A673 (cell line): ENCODE measurements around the gene GPHN. TPM values are rescaled to one million over a fixed set of nuclear protein-coding genes. Genes with fewer than 3 reads are reported as not detected.
"Not testable (repeated sequence)": the region's sequence is repeated elsewhere in the genome, so short reads cannot be mapped to it uniquely, and the experiment has no call there.

Experiments used
- BruUV-seq: library from RNA; stranded (reverse); fragments of 400-500 nt; replicated peaks from 2 replicates; lab custom pipeline; 2021; lab: Mats Ljungman, UMichigan
- CTCF ChIA-PET: fragments of 300-600 bp; sonication (Branson Sonifier 250); formaldehyde crosslinking; loops from one replicate; lab custom pipeline; 2022; ENCODE audit warnings: antibody characterized with exemption; lab: Charles Lee
- POLR2A ChIA-PET: fragments of 300-600 bp; sonication (Branson Sonifier 250); formaldehyde crosslinking; loops from one replicate; lab custom pipeline; 2022; ENCODE audit warnings: antibody characterized with exemption; ENCODE audit not compliant: low non-redundant PET; lab: Charles Lee
- DNase-seq: peaks from one replicate; pipeline ENCODE4 v3.0.0-alpha.2; 2015; ENCODE audit warnings: low spot score
- H3K27ac ChIP-seq: fragments of 200-600 bp; sonication (generic); 2 replicates; pipeline ENCODE4 v1.5.1; 2016; ENCODE audit warnings: mixed run types, low read depth, mild to moderate bottlenecking, mixed read lengths, antibody characterized with exemption, low read length; ENCODE audit not compliant: poor library complexity, severe bottlenecking
- H3K27me3 ChIP-seq: fragments of 200-600 bp; sonication (generic); replicated peaks from 2 replicates; pipeline ENCODE4 v1.6.1; 2017; ENCODE audit warnings: mixed run types, low read depth, mild to moderate bottlenecking, mixed read lengths, antibody characterized with exemption, low read length; ENCODE audit not compliant: insufficient read depth, poor library complexity
- H3K36me3 ChIP-seq: fragments of 200-600 bp; sonication (generic); 2 replicates; pipeline ENCODE4 v1.6.1; 2016; ENCODE audit warnings: mixed run types, mild to moderate bottlenecking, mixed read lengths, antibody characterized with exemption, low read length; ENCODE audit not compliant: insufficient read depth, poor library complexity, severe bottlenecking
- H3K4me1 ChIP-seq: fragments of 200-600 bp; sonication (generic); 2 replicates; pipeline ENCODE4 v1.6.1; 2017; ENCODE audit warnings: mixed run types, mild to moderate bottlenecking, mixed read lengths, antibody characterized with exemption, low read length; ENCODE audit not compliant: insufficient read depth, poor library complexity, severe bottlenecking
- H3K4me3 ChIP-seq: fragments of 200-600 bp; sonication (generic); 2 replicates; pipeline ENCODE4 v1.5.1; 2016; ENCODE audit warnings: low read depth, mixed run types, mild to moderate bottlenecking, mixed read lengths, low read length; ENCODE audit not compliant: poor library complexity, severe bottlenecking
- H3K9me3 ChIP-seq: fragments of 200-600 bp; sonication (generic); 2 replicates; pipeline ENCODE4 v1.6.1; 2016; ENCODE audit warnings: mixed run types, low read depth, mild to moderate bottlenecking, mixed read lengths, antibody characterized with exemption, low read length; ENCODE audit not compliant: poor library complexity, severe bottlenecking
- EZH2 ChIP-seq: fragments of 200-600 bp; sonication (generic); IDR thresholded peaks from 2 replicates; pipeline ENCODE4 v1.6.1; 2017; ENCODE audit warnings: borderline replicate concordance, low read depth, mild to moderate bottlenecking, mixed read lengths, antibody characterized with exemption, low read length; ENCODE audit not compliant: poor library complexity, severe bottlenecking
- intact Hi-C: fragments of 100-400 bp; cut with micrococcal nuclease; formaldehyde crosslinking; loops from one replicate; pipeline ENCODE4 v1.10.0; 2022; ENCODE audit not compliant: unreplicated experiment
- total RNA-seq: library from RNA; stranded (reverse); gene quantifications from 2 replicates; pipeline ENCODE4 v1.2.3, GENCODE V29; 2021
- TF ChIP-seq, protein P1 (sequence below): fragments of 300-800, 200-600 bp; sonication (generic); conservative IDR thresholded peaks from 2 replicates; pipeline ENCODE4 v1.5.1; 2017; ENCODE audit warnings: low read depth, mild to moderate bottlenecking, antibody characterized with exemption, low read length, moderate library complexity, mixed read lengths

Gene GPHN
- total RNA-seq, 1 experiment from 2014 or later, result 30.3 TPM

DNA sequence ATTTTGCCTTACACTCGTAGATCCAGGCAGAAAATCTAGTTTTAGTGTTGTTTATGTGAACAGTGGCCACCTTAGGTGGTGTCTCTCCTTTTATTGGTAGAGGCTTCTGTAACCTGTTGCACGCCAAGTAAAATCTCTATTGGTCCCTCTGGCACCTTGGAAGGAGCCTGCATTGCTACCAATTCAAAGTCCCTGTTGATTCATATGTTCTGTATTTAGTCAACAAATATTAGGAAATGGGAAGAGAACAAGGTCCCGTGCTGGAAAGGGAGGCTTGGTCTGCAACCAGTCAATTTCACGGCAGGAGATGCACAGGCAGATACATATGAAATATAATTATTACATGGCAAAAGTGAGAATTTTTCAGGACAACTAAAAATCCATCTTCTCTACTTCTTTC lies 6.4 kb upstream of the GPHN start:
- H3K27ac ChIP-seq, result no peak overlapping the region
- intact Hi-C loops, result no loop called here
- H3K9me3 ChIP-seq, result no peaks in the 10 kb centered on the region
- H3K27me3 ChIP-seq, result no peaks in the 10 kb centered on the region
- no peaks in the 10 kb centered on the region for H3K36me3 ChIP-seq
- no peak for DNase-seq
- ChIA-PET POLR2A (no interaction called here), CTCF (no interaction called here)
- H3K4me3 ChIP-seq, result no peak overlapping the region
- no peaks in the 10 kb centered on the region for H3K4me1 ChIP-seq
- BruUV-seq, result no TSS peak
- no peak for TF ChIP-seq EZH2
- TF ChIP-seq, protein P1, sequence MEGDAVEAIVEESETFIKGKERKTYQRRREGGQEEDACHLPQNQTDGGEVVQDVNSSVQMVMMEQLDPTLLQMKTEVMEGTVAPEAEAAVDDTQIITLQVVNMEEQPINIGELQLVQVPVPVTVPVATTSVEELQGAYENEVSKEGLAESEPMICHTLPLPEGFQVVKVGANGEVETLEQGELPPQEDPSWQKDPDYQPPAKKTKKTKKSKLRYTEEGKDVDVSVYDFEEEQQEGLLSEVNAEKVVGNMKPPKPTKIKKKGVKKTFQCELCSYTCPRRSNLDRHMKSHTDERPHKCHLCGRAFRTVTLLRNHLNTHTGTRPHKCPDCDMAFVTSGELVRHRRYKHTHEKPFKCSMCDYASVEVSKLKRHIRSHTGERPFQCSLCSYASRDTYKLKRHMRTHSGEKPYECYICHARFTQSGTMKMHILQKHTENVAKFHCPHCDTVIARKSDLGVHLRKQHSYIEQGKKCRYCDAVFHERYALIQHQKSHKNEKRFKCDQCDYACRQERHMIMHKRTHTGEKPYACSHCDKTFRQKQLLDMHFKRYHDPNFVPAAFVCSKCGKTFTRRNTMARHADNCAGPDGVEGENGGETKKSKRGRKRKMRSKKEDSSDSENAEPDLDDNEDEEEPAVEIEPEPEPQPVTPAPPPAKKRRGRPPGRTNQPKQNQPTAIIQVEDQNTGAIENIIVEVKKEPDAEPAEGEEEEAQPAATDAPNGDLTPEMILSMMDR, result no peak

DNA sequence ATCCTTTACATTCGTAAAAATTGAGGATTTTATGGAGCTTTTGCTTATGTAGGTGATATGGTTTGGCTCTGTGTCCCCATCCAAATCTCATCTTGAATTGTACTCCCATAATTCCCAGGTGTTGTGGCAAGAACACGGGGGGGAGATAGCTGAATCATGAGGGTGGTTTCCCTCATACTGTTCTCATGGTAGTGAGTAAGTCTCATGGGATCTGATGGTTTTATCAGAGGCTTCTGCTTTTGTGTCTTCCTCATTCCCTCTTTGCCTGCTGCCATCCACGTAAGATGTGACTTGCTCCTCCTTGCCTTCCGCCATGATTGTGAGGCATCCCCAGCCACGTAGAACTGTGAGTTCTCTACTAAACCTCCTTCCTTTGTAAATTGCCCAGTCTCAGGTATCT lies 5.1 kb upstream of the GPHN start:
- H3K4me3 ChIP-seq, H3K36me3 ChIP-seq, intact Hi-C loops, CTCF ChIA-PET, H3K27ac ChIP-seq, H3K4me1 ChIP-seq, H3K9me3 ChIP-seq, DNase-seq, H3K27me3 ChIP-seq, BruUV-seq: not testable (repeated sequence)
- POLR2A ChIA-PET, result interaction anchor here (0.6 kb wide), 1 partner anchor 614 kb away, joined by 3 read pairs; no protein-coding TSS in a partner anchor

DNA sequence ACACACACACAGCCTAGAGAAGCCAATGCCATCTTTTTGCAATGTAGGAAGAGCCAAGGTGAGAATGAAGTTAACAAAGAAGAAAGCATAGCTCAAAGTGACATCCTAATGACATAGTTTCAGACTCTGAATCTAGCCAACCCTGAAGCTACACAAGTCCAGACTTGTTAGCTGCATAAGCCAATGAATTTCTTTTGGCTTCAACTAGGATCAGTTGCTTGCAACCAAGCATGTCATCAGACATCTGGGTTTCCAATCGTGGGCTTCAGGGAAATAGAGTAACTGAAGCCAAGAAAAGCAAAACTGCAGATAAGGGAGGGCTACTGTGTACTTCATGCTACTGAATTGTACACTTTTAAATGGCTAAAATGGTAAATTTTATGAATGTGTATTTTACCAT lies 4.4 kb upstream of the GPHN start:
- CTCF ChIA-PET, result no interaction called here
- intact Hi-C loops, result no loop called here
- Histone ChIP-seq H3K9me3 (no peaks in the 10 kb centered on the region), H3K4me3 (no peak overlapping the region), H3K4me1 (peaks cover 3% of the 10 kb centered on the region), H3K27ac (no peak overlapping the region), H3K27me3 (no peaks in the 10 kb centered on the region), H3K36me3 (no peaks in the 10 kb centered on the region)
- DNase-seq, result no peak
- POLR2A ChIA-PET, result interaction anchor here (0.6 kb wide), 1 partner anchor 613 kb away, joined by 3 read pairs; no protein-coding TSS in a partner anchor
- BruUV-seq, result no TSS peak
- no peak for TF ChIP-seq EZH2
- TF ChIP-seq, protein P1, result no peak

DNA sequence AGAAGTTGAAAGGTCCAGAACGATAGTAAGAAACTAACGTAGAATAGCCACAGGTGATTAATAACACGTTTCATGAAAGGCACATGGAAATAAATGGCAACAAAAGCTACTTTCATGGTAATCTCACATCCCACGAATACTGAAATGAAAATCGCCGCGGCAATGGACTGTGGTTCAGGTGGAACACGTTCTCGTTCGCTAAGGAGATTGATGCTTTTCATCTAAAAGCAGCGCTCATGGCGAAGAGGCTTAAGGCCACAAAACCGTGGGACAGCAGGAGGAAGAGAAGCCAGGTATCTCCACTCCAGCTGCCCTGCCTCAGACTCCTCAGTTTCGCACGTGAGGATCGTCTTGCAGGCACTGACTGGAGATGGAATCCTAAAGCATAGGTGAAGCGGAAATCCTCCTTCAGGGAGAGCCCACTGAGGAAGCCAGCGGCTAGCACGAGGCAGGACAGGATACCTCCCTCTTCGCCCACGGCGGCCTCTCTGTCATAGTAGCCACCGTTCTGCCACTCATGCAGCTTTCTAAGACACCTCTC lies 696 bp upstream of the GPHN start:
- intact Hi-C loops, result no loop called here
- POLR2A ChIA-PET, result no interaction called here
- TSS peak; percentile 63 for BruUV-seq

More for the DNA sequence above, 696 bp upstream of the GPHN start:
- DNase-seq, result no peak
- Histone ChIP-seq H3K36me3 (no peaks in the 10 kb centered on the region), H3K4me1 (peaks cover 10% of the 10 kb centered on the region), H3K9me3 (no peaks in the 10 kb centered on the region), H3K4me3 (peak overlapping the region; percentile 77), H3K27me3 (peaks cover 14% of the 10 kb centered on the region), H3K27ac (peak overlapping the region; percentile 75)
- TF ChIP-seq, protein P1, result no peak
- no peak for TF ChIP-seq EZH2
- CTCF ChIA-PET, result no interaction called here
